Embryonic facial prominence (tissue), 1 donor: ENCODE measurements around the gene PIR.

Source experiments
- DNase-seq: peaks from one replicate; pipeline ENCODE4 v3.0.0-alpha.2; 2016; ENCODE audit errors: extremely low spot score

The PIR gene

DNA sequence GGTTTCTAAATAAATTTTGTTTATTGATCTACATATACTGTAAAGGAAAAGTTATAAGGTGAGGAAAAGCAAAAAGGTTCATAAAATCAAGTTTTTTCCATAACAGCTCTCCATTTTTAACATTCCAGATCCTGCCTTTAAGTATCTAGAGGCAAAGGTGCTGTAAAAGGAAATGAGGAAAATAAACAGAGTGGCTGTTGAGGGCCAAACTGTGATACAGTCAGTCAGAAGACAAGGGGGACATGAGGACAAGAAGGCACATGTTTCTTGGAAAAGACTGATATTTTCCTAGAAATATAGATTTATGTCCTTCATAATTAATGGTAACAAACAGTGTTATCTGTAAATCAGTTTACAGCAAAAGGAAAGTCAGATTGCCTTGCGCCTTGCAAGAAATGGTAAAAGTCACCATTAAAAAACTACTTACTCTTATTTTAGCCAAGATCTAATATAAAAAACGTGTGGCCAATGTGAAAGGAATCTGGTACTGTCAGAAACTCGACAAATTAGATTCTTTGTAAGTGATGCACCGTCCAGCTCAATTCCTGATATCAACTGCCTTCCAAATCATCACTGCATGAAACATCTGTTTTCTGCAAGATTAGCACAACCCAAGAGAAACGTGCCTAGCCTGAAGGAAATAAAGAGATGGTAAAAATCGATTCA is 75.0 kb downstream of the PIR start:
- DNase-seq: no peak

DNA sequence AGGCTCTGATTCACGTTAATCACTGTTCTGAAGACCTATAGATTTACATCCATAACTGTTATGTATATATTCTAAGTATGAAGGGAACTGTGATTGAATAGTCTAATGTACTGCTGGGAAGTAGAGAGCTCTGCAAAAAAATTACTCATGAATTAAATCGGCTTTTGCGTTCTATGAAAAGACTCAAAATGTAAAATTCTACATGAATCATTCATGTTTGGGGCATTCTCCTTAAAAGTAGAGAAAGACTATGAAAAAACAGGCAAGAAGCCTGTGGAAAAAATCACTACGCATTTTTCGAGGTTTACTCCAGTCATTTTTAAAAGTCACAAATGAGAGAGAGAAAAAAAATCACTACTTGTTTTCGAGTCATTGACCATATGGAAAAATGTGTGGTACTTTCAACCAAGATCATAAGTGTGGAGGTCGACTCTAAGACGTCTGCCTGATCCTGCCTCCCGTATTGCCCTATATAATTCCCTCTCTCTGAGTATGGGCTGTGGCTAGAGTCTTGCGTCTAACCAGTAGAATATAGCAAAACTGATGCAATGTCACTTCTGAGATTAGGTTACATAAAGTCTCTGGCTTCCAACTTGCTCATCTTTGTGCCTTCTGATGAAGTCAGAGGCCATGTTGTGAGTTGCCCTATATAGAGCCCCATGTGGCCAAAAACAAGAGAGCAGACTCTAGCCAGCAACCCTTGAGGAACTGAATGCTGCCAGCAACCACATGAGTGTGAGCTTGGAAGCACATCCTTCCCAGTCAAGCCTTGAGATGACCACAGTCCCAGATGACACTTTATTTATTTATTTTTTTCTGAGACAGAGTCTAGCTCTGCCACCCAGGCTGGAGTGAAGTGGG is 76.8 kb downstream of the PIR start:
- no peak for DNase-seq

DNA sequence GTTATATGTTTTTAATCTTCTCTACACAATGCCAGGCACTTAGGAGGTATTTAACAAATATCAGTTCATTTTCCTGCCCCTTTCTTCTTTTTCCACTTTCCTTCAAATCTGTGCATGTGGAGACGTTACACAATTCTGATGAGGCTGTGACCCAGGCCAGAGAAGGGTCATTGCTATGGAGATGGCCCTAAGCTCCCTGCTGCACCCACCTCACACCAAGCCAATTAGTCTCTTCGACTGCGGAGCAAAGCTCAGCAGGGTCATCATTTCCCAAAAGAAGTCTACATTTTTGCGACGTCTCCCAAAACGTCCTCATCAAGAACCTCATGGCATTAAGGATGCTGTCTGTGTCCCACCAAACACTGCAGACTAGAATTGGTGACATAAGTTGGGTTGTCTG is 80.0 kb downstream of the PIR start:
- DNase-seq: no peak

DNA sequence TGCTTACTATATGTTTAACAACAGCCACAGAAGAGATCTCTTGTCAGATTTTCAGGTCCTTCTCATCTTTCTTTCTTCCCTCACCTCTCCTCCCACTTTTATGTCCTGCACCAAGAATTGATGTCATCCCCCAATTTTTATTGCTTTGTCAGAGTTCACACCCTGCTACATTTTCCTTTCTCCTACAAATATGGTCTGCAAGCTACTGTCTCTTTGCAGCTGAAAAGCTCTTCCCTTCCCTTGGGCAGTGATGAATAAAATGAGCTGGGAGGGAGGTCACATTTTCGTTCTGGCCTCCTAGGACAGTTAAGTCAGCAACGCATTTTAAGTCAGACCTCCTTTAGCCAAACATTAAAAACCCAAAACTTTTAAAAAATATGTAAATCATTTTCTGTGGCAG is 82.2 kb downstream of the PIR start:
- DNase-seq: no peak

DNA sequence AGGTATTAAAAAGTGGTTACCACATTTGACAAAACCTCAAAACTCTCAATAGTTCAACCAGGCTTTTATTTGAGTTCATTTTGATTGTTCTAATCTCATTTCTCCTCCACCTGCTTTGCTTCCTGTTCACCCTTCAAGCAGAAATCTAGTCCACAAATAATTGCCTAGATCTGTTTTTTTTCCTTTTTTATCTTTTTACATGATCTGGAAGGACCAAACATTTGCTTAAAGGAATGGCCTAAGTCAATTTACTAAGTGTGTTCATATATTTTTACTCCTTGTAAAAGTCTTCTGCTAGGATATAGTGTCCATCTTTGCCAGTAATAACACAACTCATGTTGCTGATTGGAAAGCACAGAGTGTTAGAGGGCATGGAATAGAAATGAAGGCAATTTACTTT is 82.7 kb downstream of the PIR start:
- DNase-seq: no peak

DNA sequence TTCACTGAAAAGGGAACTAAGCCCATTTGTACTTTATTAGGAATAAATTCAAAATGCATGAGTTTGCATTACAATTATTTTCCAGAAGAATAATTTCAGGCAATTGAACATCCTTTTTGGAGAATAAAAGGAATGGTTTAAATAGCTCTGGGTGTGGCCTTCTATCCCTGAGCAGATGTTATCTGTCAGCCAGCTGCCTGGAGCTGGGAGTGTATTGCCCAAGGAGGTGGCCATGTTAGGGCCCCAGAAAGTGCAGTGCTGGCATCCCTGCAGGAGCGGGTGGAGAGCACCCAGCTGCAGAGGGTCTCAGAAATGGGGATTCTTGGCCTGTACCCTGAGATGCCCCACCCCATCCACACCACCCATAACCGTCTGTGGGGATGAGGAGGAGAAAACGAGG is 87.3 kb downstream of the PIR start:
- DNase-seq: no peak

DNA sequence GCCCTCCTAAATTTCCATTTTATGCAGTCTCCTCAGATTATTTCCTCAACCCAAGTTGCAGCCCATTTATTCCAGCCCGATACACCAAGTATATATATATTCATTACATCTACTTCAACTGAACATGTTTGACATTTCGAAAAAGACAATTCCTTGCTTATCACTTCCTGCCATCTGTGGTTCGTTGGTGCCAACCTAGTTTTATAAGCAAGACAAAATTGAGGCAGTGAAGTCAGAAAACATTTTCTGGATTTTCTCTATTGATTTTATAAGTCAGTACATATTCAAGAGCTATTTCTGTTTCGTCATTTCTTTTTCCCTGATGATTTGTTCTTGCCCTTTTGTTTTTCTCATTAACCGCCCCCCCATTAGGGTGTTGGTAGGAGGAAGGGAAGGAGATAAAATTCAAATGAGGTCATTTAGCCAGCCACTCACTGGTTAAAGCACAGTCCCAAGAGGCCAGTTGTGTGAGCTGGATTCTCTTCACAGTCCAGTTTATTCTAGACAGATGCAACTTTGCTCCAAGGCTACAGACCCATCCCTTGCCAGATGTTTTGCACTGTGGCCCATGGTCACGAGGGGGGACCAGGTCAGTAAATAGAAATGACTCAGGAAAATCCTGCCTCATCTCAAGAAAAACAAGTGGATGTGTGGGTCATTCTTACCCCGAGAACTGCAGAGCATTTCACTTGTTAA is 88.6 kb downstream of the PIR start:
- no peak for DNase-seq

DNA sequence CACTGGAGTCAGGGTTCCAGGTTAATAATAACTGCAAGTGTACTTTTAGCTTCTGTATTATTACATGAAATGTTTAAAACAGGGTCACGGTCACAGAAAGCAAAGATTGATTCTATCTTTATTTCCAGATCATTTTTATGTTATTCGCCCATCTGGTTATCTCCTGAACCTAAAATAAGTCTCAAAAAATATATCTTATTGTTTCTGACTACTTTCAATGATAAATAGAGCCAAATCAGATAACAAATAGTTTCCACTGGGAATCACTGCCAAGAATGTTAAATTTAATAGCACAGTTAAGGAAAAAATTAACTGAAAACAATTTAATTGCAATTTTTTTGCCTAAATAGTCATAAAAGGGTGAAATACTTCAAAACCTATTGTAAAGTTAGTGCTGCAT is 91.8 kb downstream of the PIR start:
- DNase-seq: no peak

DNA sequence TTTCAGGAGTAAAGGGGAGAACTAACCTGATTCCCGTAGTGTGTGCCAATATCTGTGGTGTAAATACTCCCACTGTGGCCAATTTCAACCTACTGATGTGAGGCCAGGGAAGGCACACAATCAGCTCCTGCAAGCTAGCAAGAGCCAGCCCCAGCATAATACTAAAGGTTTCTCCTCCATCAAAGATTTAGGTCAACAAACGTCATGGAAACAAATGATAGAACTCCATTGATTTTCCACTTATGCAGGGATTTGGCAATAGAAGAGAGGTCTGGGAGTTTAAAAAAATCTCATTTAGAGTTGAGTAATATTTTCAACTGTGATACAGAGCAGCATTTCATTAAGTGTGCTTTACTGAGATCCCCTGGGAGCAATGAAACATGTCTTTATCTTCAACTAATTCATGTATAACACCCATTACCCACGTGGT is 93.2 kb downstream of the PIR start:
- DNase-seq: no peak

DNA sequence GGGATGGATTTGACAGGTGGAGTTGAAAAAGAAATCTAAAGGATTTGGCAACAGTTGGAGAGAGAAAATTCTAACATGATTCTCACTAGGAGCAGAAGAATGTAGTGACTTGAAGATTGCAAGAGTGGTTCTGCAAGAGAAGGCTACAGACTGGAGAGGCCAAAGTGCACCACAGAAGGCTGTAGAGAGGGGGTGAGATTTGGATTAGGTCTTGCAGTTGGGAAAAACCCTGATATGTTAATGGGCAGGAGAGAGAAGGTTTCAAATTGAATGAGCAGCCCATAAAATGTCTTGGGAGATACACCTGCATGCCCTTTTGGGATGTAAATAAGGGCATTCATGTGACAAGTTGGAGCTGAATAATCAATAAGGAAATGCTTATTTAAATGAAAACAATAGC is 94.3 kb downstream of the PIR start:
- DNase-seq: no peak

DNA sequence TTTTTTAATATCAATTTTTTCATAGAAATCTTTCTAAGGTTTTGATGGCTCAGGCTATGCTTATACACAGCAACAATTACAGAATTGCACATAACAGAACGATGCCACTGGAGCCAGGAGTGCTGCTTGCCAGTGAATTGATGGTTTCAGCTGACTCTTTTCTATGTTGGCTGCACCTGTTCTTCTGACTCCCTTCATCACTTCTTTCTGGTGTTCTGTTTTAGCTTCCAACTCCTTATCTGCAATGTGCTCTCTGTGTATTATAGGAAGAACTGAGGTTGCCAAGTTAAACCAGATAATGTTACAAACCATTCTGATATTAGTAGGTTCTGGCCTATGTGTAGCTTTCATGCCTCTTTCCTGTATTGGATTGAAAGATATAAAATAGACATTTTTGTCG is 97.3 kb downstream of the PIR start:
- no peak for DNase-seq

DNA sequence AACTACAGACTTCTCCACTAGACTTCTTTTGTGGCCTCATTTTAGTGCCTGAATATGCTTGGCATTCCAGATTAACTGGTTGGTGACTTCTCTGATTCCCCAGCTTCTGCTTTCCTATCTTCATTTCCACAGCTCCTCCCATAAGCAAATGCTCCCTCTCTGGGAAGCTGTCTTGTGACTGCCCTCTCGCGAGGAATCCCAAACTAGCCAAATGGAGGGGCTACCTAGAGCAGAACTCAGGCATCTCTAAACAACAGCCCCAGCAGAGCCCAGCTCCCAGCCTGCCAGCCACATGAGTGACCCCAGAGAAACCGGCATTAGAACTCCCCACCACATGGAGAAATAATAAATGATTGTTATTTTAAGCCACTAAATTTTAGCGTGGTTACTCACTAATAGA is 101.3 kb downstream of the PIR start:
- DNase-seq: no peak

DNA sequence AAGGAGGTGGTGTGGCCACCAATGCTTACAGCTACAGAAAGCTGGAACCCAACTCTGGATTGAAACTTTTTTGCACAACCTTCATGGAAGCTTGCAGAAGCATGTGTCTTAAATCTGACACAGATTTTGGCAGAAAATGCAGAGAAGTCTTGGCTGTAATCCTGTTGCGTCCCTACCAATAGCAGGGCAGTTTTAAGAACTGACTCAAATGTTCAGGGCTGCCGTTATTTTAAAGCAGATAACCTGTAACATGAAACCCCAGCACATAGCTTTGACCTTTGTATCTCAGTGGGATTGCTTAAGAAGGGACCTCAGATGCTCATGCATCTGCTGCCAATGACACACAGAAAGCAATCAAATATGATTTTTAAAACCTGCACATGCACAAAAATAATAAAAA is 108.8 kb downstream of the PIR start, which contains the start of gene VEGFD:
TSS of gene VEGFD (minus strand) at position 110 of the 400 bp plus-strand sequence. CDS start 467 bp downstream, outside the sequence.
- no peak for DNase-seq

DNA sequence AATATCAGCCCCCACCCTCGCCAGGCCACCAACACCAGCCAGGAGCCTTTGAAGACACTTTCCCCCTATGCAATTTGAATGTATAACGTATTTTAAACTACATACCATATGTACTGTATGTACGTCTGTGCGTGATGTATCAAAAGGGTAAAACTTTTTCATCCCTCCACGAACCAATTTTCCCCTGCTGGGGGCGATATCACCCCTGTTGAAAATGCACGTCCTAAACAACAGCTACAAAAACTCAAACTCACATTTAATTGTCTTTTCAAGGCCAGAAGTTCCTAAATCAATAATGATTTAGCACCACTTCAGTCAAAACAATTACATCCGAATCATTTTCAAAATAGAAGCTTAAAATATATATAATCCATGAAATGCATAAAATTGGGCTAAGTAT is 110.3 kb downstream of the PIR start:
- DNase-seq: no peak

DNA sequence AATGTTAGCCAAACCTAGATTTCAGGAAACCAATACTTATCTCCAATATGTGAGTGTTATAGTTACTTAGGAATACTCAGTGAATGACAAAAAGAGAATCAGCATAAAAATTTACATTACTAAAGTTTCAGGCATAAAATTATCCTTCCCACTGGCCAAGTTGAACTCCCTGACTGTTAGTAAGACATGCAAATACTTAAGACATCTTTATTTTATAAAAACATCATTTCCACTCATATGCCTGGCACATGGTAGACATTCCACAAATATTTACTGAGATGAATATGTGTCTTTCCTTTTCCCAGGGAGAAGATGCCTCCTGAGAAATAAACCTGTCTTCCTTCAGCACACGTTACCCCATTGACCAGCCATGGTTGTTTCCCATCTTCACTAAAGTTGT is 116.2 kb downstream of the PIR start:
- DNase-seq: no peak

DNA sequence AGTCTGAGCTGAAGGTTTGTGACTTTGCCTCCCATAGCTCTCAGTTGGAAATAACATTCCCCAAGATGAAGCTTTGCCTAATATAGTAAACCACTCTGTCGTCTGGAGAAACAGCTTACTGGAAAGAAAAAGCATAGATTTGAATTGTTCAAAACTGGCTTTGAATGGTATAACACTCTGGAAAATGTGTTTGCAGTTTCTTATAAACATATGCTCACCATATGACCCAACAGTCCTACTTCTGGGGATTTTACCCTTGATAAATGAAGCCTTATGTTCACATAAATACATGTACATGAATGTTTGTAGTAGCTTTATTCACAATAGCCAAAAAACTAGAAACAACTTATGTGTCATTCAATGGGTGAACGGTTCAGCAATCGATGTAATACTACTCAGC is 119.2 kb downstream of the PIR start:
- DNase-seq: no peak

DNA sequence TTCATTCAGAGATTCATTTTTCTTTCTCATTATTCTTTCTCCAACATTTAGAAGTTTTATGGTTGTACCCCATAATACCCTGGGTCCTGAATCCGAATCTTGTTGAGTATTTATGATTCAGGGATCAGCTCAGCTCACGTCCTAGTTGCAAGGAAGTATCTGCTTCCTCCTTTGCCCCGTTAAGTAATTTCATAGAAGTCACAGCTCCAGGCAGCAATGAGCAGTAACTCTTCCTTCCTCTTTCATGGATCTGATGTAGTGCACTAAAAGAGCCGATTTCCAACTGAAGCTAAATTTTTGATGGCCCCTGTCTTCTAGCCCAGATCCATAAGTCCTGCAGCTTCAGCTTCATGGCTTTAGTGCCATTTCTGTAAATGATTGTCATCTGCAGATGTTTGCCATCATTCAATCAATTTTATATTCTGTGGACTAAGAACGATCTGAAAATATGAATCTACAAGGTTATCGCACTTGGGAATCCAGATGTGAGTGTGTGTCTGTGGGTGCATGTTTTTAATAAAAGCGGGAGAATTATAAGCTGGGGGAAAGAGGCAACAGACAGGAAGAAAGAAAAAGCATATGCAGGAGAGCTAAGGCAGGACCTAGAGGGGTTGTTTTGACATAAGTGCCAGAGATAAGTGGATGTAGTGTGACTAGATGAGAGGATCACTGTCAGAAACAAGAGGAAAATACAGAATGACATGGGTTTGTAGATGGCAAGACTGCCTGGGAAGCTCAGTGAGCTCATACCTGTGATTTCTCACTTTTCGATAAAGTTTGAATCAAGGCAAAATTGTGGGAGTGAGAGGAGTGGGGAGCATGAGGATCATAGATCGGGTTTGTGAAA is 126.4 kb downstream of the PIR start:
- DNase-seq: no peak

DNA sequence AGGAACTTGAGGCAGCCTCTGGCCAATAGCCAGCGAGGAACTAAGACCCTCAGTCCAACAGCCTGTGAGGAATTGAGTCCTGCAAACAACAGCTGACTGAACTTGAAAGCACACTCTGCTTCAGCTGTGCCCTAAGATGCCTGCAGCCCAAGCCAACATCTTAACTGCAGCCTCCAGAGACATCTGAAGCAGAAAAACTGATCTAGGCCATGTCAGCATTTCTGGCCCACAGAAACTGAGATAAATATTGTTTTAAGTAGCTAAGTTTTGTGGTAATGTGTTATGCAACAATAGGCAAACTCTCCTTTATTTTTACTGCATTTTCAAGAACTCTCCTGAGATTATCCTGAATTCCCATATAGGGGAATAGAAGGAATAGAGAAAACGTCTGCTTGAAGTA is 133.4 kb downstream of the PIR start:
- DNase-seq: no peak

DNA sequence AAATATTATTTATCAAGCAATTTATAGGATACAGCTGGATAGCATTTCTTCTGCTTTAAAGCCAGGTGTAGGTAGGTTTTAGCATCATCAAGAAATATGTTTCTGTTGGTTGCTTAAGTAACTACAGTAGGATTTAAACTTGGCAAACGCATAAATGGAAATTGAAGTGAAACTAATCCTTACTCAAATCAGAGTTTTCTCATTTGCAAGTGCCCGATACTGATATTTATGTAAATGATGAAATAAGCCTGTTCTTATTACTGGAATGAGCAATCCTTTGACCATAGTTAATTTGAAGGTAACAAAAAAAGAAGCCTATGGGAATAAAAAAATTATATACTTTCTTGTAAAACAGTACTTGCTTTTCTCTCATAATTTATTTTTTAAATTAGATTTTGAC is 134.6 kb downstream of the PIR start:
- DNase-seq: no peak

DNA sequence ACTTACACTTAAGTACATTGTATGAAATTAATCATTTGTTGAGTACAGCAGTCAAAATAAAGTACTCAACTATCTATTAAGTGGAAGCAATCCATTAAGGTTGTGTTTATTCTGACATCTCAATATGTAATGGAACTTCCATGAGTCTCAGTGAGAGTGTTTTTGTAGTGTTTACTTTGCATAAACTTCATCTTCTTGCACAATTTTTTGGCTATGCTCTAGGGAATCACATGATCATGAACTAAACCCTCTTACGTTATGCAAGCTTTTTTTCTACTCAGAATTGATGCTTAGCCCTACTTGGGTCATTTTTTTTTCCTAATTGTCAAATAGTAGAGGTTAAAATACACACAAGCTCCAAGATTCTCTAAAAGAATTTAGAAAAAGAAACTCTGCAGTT is 136.7 kb downstream of the PIR start:
- DNase-seq: no peak

DNA sequence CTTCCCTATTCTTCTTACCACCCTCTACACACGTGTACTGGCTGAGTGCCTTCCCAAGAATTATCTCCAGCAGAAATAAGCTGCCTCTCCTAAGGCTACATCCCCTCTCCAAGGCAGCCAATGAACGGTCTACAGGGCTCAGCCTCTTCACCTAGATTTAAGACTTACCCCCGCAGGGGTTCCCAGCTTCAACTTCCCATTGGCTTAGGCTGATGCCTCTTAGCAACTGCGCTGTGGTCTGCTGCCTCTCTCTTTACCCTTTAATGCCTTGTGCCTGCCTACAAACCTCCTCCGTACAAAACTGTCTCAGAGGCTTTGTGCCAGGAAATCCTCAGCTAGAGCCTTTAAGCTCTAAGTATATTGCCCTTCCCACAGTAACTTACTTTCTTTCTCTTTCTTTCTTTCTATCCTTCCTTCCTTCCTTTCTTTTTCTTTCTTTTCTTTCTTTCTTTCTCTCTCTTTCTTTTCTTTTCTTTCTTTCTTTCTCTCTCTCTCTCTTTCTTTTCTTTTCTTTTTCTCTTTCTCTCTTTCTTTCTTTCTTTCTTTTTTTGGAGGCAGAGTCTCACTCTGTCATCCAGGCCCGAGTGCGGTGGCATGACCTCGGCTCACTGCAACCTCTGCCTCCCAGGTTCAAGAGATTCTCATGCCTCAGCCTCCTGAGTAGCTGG is 142.7 kb downstream of the PIR start:
- DNase-seq: no peak
